GM10847 (cell line): ENCODE results near the gene EML1.

Source experiments
- POLR2A ChIP-seq: IDR thresholded peaks from 2 replicates; pipeline ENCODE4 v1.6.1; 2011; ENCODE audit not compliant: insufficient read length; ENCODE audit errors: extremely low read depth

Gene EML1

GRCh38 chr14:99818503-99819036, 25.4 kb downstream of the EML1 start:
- no peak for TF ChIP-seq POLR2A

- no peak for TF ChIP-seq POLR2A
Observed at GRCh38 chr14:99819514-99819913, 26.3 kb downstream of the EML1 start.

- no peak for TF ChIP-seq POLR2A
Observed at GRCh38 chr14:99820702-99821331, 27.6 kb downstream of the EML1 start.

GRCh38 chr14:99821519-99822508, 28.6 kb downstream of the EML1 start:
- no peak for TF ChIP-seq POLR2A

GRCh38 chr14:99822800-99823455, 29.7 kb downstream of the EML1 start:
- no peak for TF ChIP-seq POLR2A

GRCh38 chr14:99824776-99825175, 31.6 kb downstream of the EML1 start:
- no peak for TF ChIP-seq POLR2A

- no peak for TF ChIP-seq POLR2A
Observed at GRCh38 chr14:99829450-99829849, 36.2 kb downstream of the EML1 start.

GRCh38 chr14:99831303-99831702, 38.1 kb downstream of the EML1 start:
- TF ChIP-seq POLR2A: no peak

- no peak for TF ChIP-seq POLR2A
Observed at GRCh38 chr14:99831903-99832685, 38.9 kb downstream of the EML1 start.

GRCh38 chr14:99837822-99838221, 44.6 kb downstream of the EML1 start:
- no peak for TF ChIP-seq POLR2A

- no peak for TF ChIP-seq POLR2A
Observed at GRCh38 chr14:99838639-99839134, 45.5 kb downstream of the EML1 start.

- no peak for TF ChIP-seq POLR2A
Observed at GRCh38 chr14:99839696-99840095, 46.5 kb downstream of the EML1 start.

GRCh38 chr14:99840265-99840664, 47.1 kb downstream of the EML1 start:
- TF ChIP-seq POLR2A: no peak

GRCh38 chr14:99840774-99841305, 47.6 kb downstream of the EML1 start:
- TF ChIP-seq POLR2A: no peak

- no peak for TF ChIP-seq POLR2A
Observed at GRCh38 chr14:99841436-99842071, 48.3 kb downstream of the EML1 start.
